NK-92 (cell line): Measurements from ENCODE around the gene RPL15.
A peak's percentile ranks its signal among the peaks of the same experiment; 100 is the strongest.

Experiments used
- DNase-seq: peaks from one replicate; lab custom pipeline; 2025; ENCODE audit not compliant: unreplicated experiment; lab: John Stamatoyannopoulos, UW

RPL15 gene

DNA sequence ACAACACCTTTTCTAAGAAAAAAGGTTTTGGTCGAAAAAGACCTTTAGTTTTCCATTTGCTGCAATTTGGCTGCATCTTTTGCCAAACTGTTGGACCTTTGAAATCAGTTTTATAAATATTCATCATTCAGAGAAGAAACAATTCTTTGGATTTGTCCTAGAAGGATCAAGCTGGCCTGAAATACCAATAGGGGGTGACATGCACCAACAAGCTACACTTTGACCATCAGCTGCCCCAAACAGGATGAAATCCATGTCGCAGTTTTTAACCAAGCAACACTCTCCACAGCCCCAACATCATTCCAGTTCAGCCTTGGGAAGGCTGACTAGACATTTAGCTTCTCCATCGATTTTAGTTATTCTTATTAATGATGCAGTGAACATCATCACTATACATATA, 9.8 kb downstream of the RPL15 start:
- no peak for DNase-seq

DNA sequence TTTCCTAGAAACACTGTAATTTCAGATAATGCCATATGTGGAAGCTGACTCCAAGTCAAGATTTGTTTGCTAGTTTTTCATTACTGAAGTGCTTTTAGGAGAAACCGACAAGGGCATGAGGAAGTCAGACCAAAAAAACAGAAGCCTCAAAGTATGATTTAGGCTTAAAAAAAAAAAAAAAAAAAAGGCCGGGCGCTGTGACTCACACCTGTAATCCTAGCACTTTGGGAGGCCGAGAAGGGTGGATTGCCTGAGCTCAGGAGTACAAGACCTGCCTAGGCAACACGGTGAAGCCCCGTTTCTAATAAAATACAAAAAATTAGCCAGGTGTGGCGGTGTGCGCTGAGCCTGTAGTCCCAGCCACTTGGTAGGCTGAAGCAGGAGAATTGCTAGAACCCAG, 11.6 kb downstream of the RPL15 start:
- DNase-seq, result no peak

DNA sequence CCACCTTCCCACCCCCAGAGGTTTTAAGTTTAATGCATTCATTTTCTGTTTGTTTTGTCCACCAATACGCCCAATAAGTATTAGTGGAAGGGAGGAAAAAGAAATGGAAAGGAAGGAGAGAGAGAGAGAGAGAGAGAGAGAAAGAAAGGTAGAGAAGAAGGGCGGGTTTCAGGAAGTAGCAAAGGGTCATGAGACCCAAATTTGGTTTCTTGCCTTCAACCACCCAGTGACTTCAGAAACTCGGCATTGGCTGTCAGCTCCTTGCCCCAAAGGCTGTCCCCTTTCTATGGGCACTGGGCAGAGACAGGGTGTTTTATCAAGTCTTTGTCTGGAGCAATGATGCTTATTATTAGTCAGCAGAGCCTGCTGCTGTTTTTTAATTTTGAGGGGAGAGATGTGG, 14.7 kb downstream of the RPL15 start:
- no peak for DNase-seq

DNA sequence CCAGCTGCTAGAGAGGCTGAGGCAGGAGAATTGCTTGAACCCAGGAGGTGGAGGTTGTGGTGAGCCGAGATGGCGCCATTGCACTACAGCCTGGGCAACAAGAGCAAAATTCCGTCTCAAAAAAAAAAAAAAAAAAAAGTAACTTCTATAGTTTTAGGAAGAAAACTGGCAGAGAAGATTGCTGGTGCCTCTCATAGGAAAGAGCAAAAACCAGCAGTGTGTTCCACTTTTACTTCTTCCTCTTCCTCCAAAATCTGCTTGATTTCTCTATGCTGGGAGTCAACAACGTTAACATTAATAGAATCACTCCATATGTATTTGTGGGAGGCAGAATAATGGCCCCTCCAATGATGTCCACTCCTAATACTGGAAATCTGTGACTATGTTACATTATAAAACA, 15.6 kb downstream of the RPL15 start:
- no peak for DNase-seq

DNA sequence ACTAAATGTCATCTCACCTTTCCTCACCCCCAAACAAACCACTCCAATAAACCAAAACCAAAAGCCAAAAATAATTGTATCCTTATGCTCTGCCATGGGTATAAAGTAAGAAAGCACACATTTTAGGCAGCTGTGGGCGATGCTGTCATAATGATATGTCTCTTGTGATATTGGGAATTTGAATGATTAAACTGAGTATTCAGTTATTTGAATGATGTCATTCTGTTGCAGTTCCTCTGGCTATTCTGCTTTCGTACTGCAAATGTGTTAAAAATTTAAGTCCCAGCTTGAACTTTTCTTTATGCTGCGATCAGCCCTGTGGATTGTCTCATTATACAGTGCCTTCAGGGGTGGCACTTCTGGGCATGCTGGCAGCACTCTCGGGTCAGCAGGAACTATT, 17.3 kb downstream of the RPL15 start:
- DNase-seq, result no peak

DNA sequence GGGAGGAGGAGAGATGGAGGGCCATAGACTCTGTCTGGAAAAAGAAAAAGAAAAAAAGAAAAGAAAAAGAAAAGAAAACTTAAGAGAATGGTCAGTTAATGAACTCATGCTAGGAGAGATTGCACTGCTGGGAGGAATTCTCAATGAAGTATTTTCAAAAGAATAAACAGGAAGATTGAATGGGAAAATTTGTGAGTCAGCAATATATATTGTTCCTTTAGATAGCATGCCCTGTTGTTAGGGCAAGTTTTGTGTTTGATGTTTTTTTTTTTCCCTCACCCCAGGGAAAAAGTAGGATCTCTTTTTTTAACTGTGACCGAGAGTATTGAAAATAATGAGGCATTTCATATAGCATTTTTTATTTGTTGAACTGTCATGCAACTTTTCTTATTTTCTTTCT, 20.4 kb downstream of the RPL15 start:
- no peak for DNase-seq

DNA sequence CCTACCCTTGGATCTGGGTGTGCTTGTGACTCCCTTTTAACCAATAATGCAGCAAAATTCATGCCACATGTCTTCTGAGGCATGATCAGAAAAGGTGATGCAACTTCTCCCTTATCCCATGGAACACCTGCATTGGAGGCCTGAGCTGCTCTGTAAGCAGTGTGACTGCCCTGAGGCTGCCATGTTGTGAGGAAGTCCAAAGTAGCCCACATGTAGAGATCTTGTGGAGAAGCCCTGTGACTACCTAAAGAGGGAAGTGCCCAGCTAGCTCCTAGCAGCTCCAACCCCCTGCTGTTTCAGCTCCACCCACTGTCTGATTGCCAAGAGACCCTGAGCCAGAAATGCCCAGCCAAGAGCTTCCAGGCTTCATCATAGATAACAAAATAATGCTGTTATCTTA, 21.8 kb downstream of the RPL15 start:
- DNase-seq, result no peak

DNA sequence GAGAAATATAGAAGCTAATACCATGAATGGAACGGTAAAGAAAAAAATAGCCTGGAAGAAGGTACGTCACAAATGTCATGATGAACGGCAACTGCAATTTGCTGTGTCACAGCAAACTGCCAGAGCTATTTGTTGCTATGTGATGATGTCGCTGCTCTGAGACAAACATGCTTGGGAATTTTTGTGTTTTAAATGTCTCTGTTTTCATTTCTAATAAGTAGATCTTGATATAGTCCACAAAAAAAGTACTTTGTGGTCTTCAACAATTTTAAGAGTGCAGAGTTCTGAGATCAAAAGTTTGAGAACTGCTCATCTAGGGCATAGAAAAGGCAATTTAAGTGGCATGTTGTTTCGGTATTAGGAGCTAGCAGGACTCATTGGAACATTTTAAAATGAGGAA, 23.8 kb downstream of the RPL15 start:
- DNase-seq, result no peak

DNA sequence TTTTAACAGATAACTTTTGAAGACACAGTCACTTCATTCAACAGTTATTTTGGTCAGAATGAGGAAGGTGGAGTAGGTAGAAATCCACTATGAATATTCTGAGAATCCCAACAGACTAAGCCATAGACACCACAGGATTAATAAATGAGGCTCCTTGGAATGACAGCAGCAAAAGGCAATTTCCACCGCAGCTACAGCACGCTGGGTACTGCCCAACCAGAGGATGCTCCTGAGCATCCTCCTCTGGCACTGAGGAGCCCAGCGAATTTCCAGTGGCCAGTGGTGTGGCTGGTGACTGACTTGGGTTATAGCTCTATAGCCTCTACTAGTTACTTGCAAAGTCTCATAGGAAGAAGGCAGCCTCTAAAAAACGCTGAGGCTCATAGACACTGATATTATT, 24.5 kb downstream of the RPL15 start:
- DNase-seq, result no peak

DNA sequence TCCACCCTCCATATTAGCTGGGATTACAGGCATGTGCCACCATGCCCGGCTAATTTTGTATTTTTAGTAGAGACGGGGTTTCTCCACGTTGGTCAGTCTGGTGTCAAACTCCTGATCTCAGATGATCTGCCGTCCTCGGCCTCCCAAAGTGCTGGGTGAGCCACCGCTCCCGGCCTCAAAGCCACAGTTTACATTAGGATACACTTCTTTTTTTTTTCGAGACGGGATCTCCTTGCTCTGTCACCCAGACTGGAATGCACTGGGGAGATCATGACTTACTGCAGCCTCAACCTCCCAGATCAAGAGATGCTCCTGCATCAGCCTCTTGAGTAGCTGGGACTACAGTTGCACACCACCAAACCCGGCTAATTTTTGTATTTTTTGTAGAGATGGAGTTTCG, 25.6 kb downstream of the RPL15 start:
- DNase-seq, result no peak

DNA sequence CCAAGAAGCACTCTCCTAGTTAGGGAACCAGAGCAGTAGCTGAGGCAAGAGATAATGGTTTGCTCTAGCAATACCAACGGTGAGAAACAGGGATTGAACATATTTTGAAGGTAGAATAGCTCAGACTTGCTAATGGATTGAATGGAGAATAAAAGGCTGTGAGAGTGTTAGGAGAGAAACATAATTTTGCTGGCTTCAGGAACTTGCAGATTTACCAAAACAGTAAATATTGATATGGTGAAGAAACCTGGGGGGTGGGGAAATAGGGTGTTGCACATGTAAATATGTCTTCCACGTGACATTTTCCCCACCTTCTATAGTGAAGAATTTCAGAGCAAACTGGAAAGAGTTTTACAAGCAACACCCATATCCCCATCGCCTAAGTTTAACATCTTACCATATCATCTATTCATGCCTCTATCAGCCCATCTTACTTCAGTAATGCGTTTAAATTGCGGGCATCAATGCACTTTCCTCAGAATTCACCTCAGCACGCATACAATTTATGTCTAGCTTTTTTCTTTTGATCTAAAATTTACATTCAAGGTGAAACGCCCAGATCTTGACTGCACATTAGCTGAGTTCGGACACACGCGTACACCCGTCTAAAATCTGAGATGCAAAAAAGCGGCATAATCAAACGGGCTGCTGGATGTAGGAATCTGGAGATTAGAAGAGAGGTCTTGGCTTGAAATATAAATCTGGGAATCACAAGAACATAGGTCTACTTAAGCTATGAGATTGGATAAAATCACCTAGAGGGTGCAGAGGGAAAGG, 27.3 kb downstream of the RPL15 start:
- DNase-seq, result no peak

DNA sequence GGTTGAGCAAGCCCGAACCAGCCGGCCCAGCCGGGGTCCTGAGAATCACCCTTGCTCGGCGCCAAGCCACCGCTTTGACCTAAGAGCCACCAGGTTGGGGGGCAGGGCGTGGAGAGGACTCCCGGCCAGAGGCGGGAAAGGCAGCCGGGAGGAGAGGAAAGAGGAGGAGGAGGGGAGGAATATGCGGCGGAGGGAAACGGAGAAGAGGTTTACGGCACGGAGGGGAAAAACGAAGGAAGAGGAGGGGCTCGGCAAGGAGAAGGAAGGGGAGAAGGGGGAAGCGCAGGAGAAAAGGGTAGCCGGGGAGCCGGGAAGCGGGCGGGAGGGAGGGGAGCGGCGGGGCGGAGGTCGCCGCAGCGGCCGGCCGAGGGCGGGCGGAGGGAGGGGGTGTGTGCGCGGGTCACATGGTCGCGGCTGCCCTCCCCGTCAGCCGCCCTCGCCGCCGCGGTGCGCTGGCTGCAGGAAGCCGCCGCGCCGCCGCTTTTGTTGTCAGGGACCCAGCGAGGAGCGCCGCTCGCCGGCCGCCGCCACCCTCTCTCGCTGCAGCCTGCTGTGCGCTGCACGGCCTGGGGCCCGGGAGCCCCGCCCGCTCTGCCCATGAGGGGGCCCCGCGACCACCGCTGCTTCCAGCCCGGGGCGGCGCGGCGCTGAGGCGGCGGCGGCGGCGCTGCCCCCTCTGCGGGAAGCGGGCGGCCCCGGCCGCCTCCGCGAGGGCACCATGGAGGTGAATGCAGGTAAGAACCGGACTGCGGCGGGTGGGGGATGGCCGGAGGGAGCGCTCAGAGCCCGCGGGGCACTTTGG, 28.1 kb downstream of the RPL15 start, which contains the start of gene NR1D2:
Gene NR1D2, plus strand, starts transcription at position 426 of the 802 bp plus-strand sequence. Its CDS starts 293 bp downstream, at position 719.
- DNase-seq, result no peak

DNA sequence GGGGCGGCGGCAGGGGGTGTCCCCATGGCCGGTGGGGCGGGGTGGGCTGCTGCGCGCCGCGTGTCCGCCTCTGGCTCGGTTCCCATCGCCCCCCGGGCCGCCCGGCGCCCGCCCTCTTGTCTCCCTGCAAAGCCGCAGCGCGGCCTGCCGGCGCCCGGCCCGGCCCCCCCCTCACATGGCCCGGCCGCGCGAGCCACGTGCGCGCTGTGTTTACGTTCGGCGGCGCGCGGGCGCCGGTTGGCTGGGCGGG, 28.7 kb downstream of the RPL15 start:
- no peak for DNase-seq

DNA sequence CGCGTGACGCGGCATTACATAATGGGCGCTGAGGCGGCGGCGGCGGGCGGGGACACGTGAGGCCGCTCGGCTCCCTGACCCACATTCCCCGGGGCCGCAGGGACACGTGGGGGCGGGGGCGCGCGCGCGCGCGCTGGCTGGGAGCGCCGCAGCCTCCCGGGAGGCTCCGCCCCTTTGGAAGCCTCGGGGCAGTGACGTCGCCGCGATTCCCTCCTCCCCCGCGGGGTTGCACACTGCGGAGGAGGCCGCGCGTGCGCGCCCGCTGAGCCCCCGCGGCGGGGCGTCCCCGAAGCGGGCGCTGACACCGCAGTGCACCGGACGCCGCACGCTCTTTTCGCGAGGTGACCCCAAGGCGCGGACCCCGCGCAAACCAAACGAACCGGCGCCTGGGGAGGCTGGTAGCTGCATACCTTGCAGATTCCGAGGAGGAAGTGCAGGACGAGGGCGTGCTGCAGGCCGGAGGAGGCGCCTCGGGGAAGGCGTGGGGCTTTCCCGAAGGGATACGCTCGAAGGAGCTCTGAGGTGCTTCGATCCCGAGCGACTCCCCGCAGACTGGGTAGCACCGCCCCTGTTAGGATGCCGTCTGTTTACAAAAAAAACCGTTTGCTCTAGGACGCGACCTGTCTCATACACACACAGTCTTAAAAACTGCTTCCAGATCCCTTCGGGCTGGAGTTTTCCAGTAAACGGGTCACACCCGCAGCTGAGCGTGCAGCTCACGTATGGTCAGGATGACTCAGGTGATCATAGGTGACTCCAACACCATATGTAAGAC, 29.2 kb downstream of the RPL15 start:
- peak; percentile 59 for DNase-seq

DNA sequence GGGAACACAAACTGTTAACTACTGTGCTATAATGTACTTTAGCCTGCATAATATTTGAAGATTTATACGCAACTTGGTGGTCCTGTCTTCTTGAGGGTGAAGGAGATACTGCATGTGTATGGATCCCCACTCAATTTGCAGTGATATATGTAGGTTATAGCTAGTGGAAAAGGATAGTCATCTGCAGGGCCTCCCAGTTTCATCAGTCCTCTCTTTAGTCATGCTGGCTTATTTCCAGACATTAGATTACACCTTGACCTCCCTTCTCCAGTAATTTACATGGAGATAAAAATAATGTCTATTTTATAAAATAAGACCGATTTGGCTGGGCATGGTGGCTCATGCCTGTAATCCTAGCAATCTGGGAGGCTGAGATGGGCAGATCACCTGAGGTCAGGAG, 31.8 kb downstream of the RPL15 start:
- no peak for DNase-seq

DNA sequence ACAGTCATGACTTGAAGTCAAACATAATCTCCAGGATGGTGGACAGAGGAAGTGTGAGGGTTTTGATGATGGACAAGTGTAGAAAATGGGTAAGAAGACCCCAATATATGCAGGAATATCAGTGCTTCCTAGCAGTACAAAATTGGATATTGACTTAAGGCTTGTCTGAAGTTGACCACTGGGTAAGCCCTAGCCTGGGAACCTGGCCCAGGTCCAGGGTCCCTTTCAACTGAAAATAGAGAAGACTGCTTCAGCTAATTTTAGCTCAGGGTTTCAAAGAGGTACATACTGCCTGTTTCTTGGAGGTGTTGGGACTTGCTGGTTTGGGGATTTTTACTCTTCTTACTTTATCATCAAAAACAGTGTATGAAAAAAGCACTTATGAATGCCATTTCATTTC, 32.9 kb downstream of the RPL15 start:
- DNase-seq, result no peak

DNA sequence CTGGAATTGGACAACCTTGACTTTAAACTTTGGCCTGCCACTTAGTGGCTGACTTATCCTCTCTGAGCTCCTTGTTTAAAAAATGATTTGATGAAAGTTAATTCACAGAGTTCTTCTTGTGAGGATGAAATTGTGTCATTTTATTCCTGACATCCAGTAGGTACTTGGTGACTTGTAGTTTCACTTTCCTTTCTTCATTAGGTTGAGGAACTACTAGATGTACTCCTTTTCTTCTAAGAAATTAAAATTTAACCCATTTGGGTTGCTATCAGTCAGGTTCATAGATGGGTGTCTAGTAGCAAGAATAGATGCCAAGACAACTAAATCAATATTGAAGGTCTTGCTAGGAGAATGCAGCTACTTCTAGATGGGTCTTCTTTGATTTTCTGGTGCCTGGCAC, 33.4 kb downstream of the RPL15 start:
- DNase-seq, result no peak

DNA sequence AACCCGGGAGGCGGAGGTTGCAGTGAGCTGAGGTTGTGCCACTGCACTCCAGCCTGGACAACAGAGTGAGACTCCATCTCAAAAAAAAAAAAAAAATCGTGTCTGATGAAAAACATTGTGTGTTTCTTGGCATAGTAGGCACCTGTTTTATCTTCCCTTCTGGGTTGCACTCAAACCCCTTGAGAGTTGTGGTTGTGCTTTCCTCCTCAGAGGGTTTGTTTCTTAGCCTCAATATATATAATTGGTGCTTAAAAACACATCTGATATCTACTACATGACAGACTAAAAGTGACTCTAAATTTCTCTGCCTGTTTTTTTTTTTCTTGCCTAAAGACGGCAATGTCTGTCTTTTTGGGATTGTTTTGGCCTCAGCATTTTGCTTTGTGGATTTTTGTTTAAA, 35.7 kb downstream of the RPL15 start:
- DNase-seq, result no peak

DNA sequence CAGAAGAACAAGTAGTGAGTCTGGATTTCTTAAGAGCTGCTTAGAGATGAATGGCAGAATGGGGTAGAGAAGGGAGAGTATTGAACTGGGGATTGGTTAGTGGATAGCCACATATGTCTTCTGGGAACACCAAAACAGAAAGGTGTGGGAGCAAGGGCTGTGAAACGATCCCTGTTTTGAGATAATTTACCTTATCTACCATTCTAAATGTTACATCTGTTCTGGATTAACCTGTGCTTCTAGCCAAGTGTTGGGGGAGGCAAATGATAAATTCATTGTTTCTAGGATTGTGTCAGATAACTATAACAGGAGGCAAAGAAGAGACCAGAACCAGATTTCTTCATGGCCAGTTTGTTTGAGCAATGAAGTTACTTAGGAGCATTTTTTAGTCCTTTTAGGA, 36.6 kb downstream of the RPL15 start:
- DNase-seq, result no peak

DNA sequence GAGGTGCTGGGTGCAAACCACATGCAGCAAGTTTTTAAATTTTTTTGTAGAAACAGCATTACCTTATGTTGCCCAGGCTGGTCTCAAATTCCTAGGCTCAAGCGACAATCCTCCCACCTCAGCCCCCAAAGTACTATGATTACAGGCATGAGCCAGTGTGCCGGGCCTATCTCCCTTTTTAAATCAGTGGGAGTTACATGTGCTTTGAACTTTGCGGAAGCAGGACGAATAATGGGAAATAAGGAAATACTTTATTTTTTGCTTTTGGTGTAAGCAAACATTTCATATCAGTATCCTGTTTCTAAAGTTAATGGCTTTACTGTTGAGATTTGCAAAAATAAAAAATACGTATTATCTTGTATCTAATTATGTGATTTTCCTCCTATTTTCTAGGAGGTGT, 37.2 kb downstream of the RPL15 start:
- DNase-seq, result no peak

DNA sequence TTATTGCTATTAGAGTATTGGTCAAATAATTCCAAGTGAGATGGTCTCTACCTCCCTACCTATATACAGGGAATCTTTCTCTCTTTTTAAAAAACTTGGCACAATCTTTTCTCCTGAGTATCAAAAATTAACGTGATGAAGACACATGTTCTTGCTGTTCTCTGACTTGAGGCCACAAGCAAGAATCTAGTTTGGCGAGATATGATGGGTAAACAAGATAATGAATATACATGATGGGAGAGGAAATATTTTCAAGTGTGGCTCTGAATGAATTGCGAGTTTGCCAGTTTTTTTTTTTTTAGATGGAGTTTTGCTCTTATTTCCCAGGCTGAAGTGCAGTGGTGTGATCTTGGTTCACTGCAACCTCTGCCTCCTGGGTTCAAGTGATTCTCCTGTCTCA, 39.8 kb downstream of the RPL15 start:
- DNase-seq, result no peak
